Panc1 (cell line): ENCODE measurements around the gene ERC2. TPM values are rescaled to one million over a fixed set of nuclear protein-coding genes. Genes with fewer than 3 reads are reported as not detected.

Experiments used
- ATAC-seq: fragments of 200-7000 bp; cut with Tn5 transposase; 2 replicates; pipeline ENCODE4 v1.9.1; 2020; ENCODE audit warnings: mild to moderate bottlenecking, moderate library complexity
- BruUV-seq: library from RNA; stranded (reverse); fragments of 400-500 nt; replicated peaks from 2 replicates; lab custom pipeline; 2021; lab: Mats Ljungman, UMichigan
- CTCF ChIA-PET: fragments of 300-600 bp; sonication (Branson Sonifier 250); formaldehyde crosslinking; loops from one replicate; lab custom pipeline; 2022; ENCODE audit warnings: antibody characterized with exemption; lab: Charles Lee
- POLR2A ChIA-PET: fragments of 300-600 bp; sonication (Branson Sonifier 250); formaldehyde crosslinking; loops from one replicate; lab custom pipeline; 2022; ENCODE audit warnings: antibody characterized with exemption; lab: Charles Lee
- DNase-seq: peaks from one replicate; pipeline ENCODE4 v3.0.0-alpha.2; 2010; ENCODE audit warnings: low read depth, low spot score
- H3K27ac ChIP-seq: 2 replicates; pipeline ENCODE4 v1.5.1; 2011; ENCODE audit warnings: mild to moderate bottlenecking, low read length, inconsistent platforms
- H3K27me3 ChIP-seq: fragments of 200-500 bp; sonication (Bioruptor generic); 2 replicates; pipeline ENCODE4 v1.6.0; 2014; ENCODE audit warnings: low read length, inconsistent platforms; ENCODE audit not compliant: control insufficient read depth, insufficient read depth
- H3K36me3 ChIP-seq: fragments of 200-500 bp; sonication (Bioruptor generic); 2 replicates; pipeline ENCODE4 v1.5.1; 2014; ENCODE audit warnings: inconsistent platforms, mild to moderate bottlenecking, low read length, moderate library complexity; ENCODE audit not compliant: control insufficient read depth, insufficient read depth
- H3K4me1 ChIP-seq: 2 replicates; pipeline ENCODE4 v1.5.1; 2011; ENCODE audit warnings: inconsistent platforms, mild to moderate bottlenecking, low read length, moderate library complexity; ENCODE audit not compliant: control insufficient read depth, insufficient read depth
- H3K4me3 ChIP-seq, 2 experiments: 2 replicates each; pipeline ENCODE4 v1.5.1; 2011 to 2012; ENCODE audit warnings: low read depth in 2 of 2, low read length in 2 of 2, mild to moderate bottlenecking in 2 of 2, inconsistent platforms in 1 of 2, moderate library complexity in 1 of 2
- H3K9me3 ChIP-seq: fragments of 200-500 bp; sonication (Bioruptor generic); 2 replicates; pipeline ENCODE4 v1.5.1; 2014; ENCODE audit warnings: low read depth, mild to moderate bottlenecking, inconsistent platforms, low read length, moderate library complexity; ENCODE audit not compliant: control insufficient read depth, insufficient read depth
- CTCF ChIP-seq: fragments of 450-650 bp; IDR thresholded peaks from 2 replicates; pipeline ENCODE4 v1.5.1; 2017; ENCODE audit warnings: mild to moderate bottlenecking
- POLR2AphosphoS5 ChIP-seq: IDR thresholded peaks from 2 replicates; pipeline ENCODE4 v1.6.1; 2012; ENCODE audit warnings: mild to moderate bottlenecking, low read depth, low read length, moderate library complexity
- REST ChIP-seq, 2 experiments: IDR thresholded peaks; 2 replicates each; pipeline ENCODE4 v1.6.1; 2011 to 2012; ENCODE audit warnings: low read depth in 2 of 2, control low read depth in 1 of 2, low read length in 1 of 2, mild to moderate bottlenecking in 1 of 2, moderate library complexity in 1 of 2; ENCODE audit not compliant: insufficient read depth in 1 of 2
- SIN3A ChIP-seq: IDR thresholded peaks from 2 replicates; pipeline ENCODE4 v1.6.1; 2012; ENCODE audit warnings: low read depth, mild to moderate bottlenecking, low read length, moderate library complexity, borderline replicate concordance; ENCODE audit not compliant: insufficient read depth
- TCF7L2 ChIP-seq: IDR thresholded peaks from 2 replicates; pipeline ENCODE4 v1.6.1; 2011; ENCODE audit warnings: mild to moderate bottlenecking, low read depth, low read length, inconsistent platforms
- in situ Hi-C: cut with HindIII; loops from 2 replicates; pipeline ENCODE4 v1.10.0; 2016; ENCODE audit warnings: low sequenced_read_pairs, low pct_unique_long_range_greater_than_20kb
- intact Hi-C: fragments of 100-400 bp; cut with micrococcal nuclease; formaldehyde crosslinking; loops from one replicate; pipeline ENCODE4 v1.10.0; 2022; ENCODE audit not compliant: unreplicated experiment
- total RNA-seq: library from RNA; stranded (reverse); gene quantifications from one replicate; pipeline ENCODE4 v1.2.1, GENCODE V29; 2021; ENCODE audit not compliant: unreplicated experiment

Gene ERC2
- total RNA-seq, 1 experiment from 2014 or later: 0.33 TPM

- TF ChIP-seq POLR2AphosphoS5 (no peak), REST (IDR thresholded peaks at IDR 0.05; ENCODE audit: insufficient read depth in 1 of 2, low read depth in 2 of 2, low read length in 1 of 2) (no peak), TCF7L2 (no peak), SIN3A (no peak), CTCF (no peak)
- in situ Hi-C loops (no loop called here), intact Hi-C loops (no loop called here)
- Histone ChIP-seq H3K27me3 (no peaks in the 10 kb centered on the region), H3K36me3 (no peaks in the 10 kb centered on the region), H3K4me1 (no peaks in the 10 kb centered on the region), H3K27ac (no peak overlapping the region), H3K9me3 (no peaks in the 10 kb centered on the region), H3K4me3 (no peak overlapping the region)
- BruUV-seq: no TSS peak
- ChIA-PET POLR2A (no interaction called here), CTCF (interaction anchor here (0.5 kb wide), 1 partner anchor 109 kb away, joined by 3 read pairs; no protein-coding TSS in a partner anchor)
- ATAC-seq (no peak), DNase-seq (no peak)
These were observed 129.0 kb downstream of the ERC2 start for GRCh38 chr3:56339244-56339643.

GRCh38 chr3:56336023-56336422 is 132.2 kb downstream of the ERC2 start:
- ATAC-seq: no peak

More at GRCh38 chr3:56336023-56336422, 132.2 kb downstream of the ERC2 start:
- intact Hi-C loops (no loop called here), in situ Hi-C loops (no loop called here)
- DNase-seq: no peak
- no TSS peak for BruUV-seq
- ChIA-PET CTCF (no interaction called here), POLR2A (no interaction called here)
- H3K36me3 ChIP-seq: no peaks in the 10 kb centered on the region
- TF ChIP-seq REST (IDR thresholded peaks at IDR 0.05; ENCODE audit: insufficient read depth in 1 of 2, low read depth in 2 of 2, low read length in 1 of 2) (no peak), SIN3A (no peak), TCF7L2 (no peak), POLR2AphosphoS5 (no peak), CTCF (no peak)
- H3K4me3 ChIP-seq: no peak overlapping the region
- H3K4me1 ChIP-seq: no peaks in the 10 kb centered on the region
- no peaks in the 10 kb centered on the region for H3K9me3 ChIP-seq
- H3K27me3 ChIP-seq: no peaks in the 10 kb centered on the region; the same call in 1 of the 2 replicates
- no peak overlapping the region for H3K27ac ChIP-seq
